Inferior parietal cortex (tissue), 1 donor: Measurements from ENCODE around the gene ZNF528.

Source experiments
- DNase-seq: peaks from one replicate; pipeline ENCODE4 v3.0.0-alpha.2; 2016; ENCODE audit errors: extremely low spot score

Gene ZNF528

DNA sequence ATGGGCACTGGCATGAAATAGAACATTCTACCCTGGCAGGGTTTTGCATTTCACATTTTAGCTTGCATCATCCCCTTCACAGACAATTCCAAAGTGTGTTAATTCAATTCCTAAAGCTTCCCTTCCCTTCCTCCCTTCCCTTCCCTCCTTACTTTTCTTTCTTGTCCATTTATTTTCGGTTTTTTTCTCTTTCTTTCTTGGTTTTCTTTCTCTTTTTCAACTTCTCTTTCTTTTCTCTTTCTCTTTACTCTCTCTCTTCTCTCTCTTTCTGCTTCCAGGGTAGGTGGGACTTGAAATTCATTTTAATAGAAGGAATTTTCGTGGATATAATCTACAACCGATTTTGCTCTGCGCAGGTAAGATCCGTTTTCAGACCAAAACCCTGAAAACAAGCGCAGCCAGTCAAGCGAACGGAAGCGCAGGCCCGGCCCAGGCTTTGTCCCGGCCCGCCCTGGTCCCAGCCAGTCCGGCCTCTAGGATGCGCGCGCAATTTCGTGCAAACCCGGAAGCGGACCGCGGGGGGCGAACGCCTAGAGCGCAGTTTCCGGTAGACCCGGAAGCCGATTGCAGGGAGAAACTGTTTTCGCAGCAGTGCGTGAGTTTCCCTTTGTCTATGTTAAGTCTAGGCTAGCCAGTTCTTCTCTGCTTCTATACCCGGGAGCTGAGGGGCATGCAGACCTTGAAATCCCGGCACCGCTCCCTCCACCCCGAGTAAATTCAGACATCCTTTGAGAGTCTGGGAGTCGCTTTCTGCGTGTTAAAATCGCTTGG is at the start of gene ZNF528:
Gene ZNF528 (plus strand): TSS at position 540 of the 771 bp plus-strand sequence. CDS start 4,165 bp downstream, outside the sequence.
- DNase-seq = peak; percentile 94

DNA sequence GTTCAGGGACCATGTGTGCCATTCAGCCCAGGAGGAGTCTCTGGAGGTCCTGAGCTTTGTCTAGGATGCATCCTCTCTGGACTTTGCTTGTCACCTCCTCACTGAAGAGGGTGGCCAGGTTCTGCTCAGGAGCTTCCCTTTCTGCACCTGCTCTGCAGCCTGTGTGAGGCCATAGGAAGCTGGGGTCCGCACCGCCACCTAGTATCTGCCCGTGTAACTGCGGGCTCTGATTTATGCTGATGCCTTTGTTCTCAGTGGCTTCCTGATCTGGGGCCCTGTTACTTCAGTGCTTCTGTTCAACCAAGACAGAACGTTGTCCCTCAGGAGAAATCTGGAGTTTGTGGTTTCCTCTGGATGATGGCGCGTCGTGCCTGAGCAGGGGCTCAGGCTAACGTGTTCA is 46.1 kb upstream of the ZNF528 start:
- DNase-seq = no peak

DNA sequence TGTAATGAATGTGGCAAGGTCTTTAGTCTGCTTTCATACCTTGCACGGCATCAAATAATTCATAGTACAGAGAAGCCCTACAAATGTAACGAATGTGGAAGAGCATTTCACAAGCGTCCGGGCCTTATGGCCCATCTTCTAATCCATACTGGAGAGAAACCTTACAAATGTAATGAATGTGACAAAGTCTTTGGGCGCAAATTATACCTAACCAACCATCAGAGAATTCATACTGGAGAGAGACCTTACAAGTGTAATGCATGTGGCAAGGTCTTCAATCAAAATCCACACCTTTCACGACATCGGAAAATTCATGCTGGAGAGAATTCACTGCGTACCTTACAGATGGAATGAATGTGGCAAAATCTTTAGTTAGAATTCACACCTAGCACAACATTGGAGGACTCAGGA is 31.2 kb upstream of the ZNF528 start:
- DNase-seq = no peak

DNA sequence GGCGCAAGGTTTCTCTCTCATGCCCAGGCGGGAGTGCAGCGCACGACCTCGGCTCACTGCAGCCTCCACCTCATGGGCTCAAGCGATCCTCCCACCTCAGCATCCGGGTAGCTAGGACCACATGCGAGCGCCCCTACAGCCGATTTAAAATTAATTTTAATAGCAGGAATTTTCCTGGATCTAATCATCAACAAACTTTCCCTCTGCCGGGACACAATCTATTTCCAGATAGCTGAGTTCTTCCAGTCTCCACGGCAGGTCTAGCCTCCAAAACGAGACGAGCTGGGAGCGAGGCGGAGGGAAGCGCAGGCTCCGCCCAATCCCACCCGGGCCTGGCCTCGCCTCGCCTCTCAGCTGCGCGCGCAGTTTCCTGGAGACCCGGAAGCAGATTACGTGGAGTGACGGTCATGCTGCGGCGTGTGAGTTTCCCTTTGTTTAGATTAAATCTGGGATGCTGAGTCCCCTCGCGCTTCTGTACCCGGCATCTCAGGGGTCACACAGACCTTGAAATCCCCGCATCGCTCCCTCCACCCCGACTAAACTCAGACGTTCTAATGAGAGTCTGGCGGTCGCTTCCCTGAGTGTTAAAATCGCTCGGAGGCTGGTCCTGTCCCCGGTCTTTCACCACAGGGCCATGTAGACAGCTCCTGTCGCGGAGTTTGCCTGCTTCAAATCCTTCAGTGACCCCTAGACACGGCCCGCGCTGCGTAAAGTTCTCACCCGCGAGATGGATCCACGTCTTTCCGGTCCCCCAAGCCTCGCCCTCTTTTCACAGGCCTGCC is 27.9 kb upstream of the ZNF528 start, which contains the start of gene ZNF880:
Gene ZNF880 (plus strand): TSS at position 365 of the 782 bp plus-strand sequence. CDS start 43 bp downstream, at position 408.
- DNase-seq = peak; percentile 93

DNA sequence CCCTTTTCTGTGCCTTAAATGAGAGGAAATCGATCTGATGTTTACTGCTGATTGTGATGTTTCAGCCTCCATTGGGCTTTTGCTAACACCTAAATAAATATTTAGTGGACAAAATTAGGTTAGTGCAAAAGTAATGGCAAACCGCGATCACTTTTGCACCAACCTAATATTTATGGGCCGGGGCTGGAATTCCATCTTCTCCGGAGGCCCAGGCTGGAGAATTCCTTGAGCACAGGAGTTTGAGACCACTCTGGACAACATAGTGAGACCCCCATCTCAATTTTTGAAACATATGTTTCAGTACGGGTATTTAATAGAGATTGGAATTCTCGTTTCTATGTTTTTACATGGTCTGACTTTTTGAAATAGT is 27.3 kb upstream of the ZNF528 start:
- DNase-seq = no peak

DNA sequence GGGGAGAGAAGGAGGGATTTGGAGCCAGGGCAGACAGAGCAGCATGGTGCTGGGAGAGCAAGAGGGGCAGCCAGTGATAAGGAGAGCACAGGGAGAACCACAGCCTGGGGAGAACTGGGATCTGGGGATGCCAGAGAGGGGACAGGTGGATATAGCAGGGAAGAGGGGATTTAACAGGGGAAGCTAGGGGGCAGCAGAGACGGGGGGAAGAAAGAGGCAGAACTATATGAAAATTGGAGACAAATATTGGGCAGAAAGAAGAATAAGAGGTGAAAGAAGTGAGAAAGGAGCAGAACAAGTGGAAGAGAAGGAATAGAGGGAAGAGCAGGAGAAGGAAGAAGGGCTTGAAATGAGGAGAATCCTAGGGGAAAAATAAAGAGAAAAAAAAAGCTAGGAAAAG is 6.5 kb upstream of the ZNF528 start:
- no peak for DNase-seq

DNA sequence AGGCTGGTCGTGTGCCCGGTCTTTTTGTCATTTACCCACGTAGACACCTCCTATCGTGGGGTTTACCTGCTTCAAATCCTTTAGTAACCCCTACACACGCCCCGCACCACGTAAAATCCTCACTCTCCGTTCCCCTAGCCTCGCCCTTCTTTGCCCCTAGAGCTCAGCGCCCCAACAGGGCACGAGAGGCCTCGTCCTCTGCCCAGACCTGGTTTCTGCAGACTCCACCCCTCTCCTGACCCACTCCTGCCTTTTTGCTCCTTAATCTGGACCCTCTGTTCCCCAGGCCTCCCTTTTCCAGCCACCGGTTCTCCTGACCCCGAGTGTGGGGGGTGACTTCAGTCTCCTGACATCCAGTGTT is 412 bp downstream of the ZNF528 start:
- DNase-seq = peak; percentile 1

DNA sequence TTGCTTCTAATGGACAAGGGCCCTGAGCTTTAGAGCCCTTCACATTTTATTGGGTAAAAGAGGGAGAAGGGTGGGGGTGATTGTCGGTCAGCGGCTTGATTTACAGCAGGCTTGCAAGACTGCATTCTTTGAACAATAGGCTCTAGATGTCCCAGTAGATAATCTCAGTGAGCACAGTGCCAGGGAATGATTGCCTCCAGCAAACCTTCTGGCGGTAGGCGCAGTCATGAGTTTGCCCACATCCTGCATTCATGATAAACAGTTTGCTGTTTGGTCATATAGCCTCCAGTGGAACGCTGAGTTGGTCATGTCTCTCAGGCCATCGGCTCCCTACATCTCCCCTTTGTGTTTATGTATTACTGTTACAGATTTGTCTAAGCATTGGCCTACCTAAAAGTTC is 12.6 kb downstream of the ZNF528 start:
- no peak for DNase-seq

DNA sequence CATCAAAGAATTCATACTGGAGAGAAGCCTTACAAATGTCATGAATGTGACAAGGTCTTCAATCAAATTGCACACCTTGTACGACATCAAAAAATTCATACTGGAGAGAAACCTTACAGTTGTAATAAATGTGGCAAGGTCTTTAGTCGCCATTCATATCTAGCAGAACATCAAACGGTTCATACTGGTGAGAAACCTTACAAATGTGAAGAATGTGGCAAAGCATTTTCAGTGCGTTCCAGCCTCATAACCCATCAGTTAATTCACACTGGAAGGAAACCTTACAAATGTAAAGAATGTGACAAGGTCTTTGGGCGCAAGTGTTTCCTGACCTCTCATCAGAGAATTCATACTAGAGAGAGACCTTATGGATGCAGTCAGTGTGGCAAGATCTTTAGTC is 18.1 kb downstream of the ZNF528 start:
- no peak for DNase-seq

DNA sequence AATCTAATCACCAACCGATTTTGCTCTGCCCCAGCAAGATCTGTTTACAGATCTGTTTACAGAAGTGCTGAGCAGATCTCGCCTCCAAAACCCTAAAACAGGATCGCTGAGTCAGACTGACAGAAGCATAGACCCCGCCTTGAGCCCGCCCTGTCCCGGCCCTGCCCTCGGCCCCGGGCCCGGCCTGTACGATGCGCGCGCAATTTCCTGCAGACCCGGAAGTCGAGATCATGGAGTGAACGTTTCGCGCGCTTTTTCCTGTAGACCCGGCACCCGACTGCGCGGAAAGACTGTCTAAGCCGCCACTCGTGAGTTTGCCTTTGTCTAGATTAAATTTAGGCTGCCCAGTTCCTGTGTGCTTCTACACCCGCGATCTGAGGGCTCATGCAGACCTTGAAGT is 31.3 kb downstream of the ZNF528 start, which contains the start of gene ZNF534:
Gene ZNF534 (plus strand): TSS at position 212 of the 400 bp plus-strand sequence. CDS start 2,327 bp downstream, outside the sequence.
- DNase-seq = no peak

DNA sequence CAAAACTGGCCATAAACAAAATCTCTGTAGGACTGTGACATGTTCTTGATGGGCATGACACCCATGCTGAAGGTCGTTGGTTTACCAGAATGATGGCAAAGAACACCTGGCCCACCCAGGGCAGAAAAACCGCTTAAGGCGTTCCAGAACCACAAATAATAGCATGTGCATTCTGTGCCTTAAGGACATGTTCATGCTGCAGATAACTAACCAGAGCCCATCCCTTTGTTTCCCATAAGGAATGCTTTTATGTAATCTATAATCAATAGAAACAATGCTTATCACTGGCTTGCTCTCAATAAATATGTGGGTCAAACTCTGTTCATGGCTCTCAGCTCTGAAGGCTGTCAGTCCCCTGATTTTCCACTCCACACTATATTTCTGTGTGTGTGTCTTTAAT is 44.5 kb downstream of the ZNF528 start:
- no peak for DNase-seq

DNA sequence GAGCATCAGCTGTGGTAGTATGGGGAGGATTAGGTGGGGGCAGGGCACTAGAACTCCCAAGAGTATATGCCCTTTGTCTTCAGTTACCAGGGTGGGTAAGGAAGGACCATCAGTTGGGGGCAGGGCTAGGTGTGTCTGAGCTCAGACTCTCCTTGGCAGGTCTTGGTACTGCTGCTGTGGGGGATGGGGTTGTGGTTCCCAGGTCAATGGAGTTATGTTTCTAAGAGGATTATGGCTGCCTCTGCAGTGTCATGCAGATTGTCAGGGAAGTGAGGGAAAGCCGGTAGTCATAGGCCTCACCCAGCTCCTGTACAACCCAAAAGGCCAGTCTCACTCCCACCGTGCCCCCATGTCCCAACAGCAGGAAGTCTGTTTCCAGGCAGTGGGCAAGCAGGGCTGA is 46.9 kb downstream of the ZNF528 start:
- no peak for DNase-seq

DNA sequence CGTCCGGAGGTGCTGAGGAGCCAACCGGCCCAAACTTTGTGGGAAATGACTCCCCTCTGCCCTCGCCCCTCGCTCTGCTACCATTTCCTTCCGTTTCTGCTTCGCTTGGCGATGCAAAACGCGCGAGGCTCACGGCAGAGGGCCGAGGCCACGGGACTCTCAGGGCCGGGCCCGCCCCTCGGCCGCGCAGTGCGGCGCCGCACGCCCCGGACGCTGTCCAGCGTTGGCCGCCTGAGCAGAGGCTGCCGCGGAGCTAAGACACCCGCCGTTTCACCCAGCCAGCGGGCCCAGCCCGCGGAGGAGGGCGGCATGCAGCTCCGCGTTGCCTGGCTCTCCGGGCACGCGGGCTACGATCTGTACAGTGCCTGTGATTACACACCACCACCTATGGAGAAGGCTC is 53.6 kb downstream of the ZNF528 start:
- DNase-seq = no peak

DNA sequence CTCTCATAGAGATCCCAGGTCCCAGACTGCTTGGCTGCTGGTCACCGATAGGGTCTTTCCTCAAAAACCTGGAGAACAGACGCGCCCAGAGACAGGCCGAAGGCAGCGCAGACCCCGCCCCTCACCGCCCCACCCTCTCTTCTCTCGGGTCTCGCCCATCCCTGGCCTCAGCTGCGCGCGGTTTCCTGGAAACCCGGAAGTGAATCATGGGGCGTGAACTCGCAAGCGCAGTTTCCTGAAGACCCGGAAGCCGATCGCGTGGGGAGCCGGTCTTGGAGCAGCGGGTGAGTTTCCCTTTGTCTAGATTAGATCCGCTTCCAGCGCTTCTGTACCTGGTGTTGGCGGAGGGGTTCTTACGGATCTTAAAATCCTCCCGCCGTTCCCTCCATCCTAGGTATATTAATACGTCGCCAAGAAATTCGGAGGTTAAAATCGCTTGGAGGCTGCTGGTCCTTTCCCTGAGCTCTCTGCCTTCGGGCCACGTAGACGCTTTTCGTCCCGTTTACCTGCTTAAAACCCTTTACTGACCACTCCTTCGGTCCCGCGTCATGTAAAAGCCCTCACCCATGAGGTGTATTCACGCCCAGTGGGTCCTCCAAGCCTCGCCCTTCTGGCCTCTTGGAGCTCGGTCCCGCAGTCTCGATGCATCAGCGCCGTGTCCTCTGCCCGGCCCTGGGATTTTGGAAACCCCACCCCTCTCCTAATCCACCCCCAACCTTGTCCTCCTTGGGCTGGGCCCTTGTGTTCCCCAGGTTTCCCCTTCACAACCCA is 55.9 kb downstream of the ZNF528 start, which contains the start of gene ZNF578:
Gene ZNF578 (plus strand): TSS at position 230 of the 771 bp plus-strand sequence. CDS start 48,293 bp downstream, outside the sequence.
- peak; percentile 68 for DNase-seq

DNA sequence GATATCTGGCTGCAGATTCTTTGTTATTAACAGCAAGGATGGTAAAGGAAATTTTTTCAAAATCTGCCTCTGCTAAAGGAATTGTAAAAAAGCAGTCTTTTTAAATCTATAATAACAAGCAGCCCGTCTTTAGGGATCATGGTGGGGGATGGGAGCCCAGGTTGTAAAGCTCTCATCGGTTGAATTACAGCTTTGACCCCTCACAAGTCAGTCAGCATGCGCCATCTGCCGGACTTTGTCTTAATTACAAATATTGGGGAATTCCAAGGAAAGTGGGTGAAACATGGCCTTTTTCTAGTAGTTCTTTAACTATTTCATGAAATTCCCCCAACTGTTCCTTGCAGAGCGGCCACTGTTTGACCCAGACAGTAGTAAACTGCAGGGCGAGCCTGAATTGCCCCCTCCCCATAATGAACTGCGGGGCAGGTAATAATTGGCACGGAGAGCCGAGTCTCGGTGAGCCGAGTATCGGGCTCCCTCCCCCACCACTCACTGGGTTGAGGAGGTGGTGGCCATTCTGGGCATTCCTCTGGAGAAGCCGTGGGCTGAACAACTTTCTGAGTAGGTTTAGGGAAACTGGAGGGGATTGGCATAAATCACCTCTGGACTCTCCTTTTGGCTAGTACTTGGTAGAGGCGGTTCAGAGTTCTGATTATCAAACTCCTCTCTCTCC is 67.3 kb downstream of the ZNF528 start:
- DNase-seq = no peak
